HUES64 (cell line): Measurements from ENCODE around the gene GARNL3.

ENCODE experiments used
- H3K27ac ChIP-seq: 2 replicates; pipeline ENCODE4 v1.7.0; 2013; ENCODE audit warnings: low read depth, low read length, inconsistent platforms
- H3K27me3 ChIP-seq: 2 replicates; pipeline ENCODE4 v1.6.1; 2013; ENCODE audit warnings: mild to moderate bottlenecking, low read length; ENCODE audit not compliant: insufficient read depth
- H3K36me3 ChIP-seq: 2 replicates; pipeline ENCODE4 v1.6.1; 2013; ENCODE audit warnings: mild to moderate bottlenecking, low read length; ENCODE audit not compliant: insufficient read depth
- H3K4me1 ChIP-seq: 2 replicates; pipeline ENCODE4 v1.6.1; 2013; ENCODE audit warnings: mild to moderate bottlenecking, low read length, moderate library complexity; ENCODE audit not compliant: insufficient read depth
- H3K4me3 ChIP-seq: 2 replicates; pipeline ENCODE4 v1.5.1; 2013; ENCODE audit warnings: mild to moderate bottlenecking, low read length, moderate library complexity
- H3K9ac ChIP-seq: 2 replicates; pipeline ENCODE4 v1.6.1; 2013; ENCODE audit warnings: mild to moderate bottlenecking, low read depth, low read length
- H3K9me3 ChIP-seq: 2 replicates; pipeline ENCODE4 v1.6.1; 2013; ENCODE audit warnings: low read depth, low read length; ENCODE audit not compliant: insufficient read depth
- WGBS: fragments of 150-250, 120-280 bp; methylation state at CpG from one replicate; pipeline ENCODE4 v1.1.7; 2013; ENCODE audit warnings: missing lambda C conversion rate; 5-methylcytosine and 5-hydroxymethylcytosine counted together

The GARNL3 gene

DNA sequence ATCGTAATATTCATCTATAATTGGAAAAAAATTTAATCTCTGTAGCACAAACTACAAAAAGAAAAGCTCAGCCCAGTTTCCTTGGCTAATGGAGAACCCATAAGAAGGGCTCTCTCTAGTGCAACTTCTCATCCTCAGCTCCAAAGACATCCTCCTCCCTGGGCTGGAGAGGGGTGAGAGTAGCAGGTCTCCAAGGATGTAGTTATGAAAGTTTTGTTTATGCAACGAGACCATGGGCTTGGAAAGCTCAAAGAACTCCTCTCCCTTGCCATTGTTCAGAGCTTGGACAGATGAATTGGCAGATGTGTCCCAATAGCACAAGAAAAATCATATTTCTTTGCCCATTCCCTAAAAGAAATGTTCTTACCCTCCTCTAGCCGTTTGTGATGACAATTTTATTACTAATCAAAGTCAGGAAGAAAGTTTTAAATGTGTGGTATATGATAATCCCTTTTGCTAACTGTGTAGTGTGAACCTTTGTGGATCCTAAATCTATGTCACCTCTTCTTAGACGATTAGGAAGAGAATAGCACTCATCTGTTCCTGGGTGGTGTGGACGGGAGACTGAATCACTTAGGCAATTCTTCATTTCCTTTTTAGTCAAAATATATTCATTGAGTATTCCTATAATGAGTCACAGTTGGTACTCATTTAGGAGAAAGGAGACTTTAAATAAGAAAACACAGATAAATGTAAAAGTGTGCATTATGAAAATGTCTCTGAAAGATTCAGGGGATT is 52.2 kb downstream of the GARNL3 start:
- 90% methylated on average over 3 of the region's 5 CpGs for WGBS
- Histone ChIP-seq H3K4me1 (no peaks in the 10 kb centered on the region), H3K9ac (no peak overlapping the region), H3K4me3 (no peak overlapping the region), H3K9me3 (no peaks in the 10 kb centered on the region), H3K27me3 (no peaks in the 10 kb centered on the region), H3K36me3 (peaks cover 7% of the 10 kb centered on the region; the same call in 1 of the 2 replicates), H3K27ac (no peak overlapping the region)

DNA sequence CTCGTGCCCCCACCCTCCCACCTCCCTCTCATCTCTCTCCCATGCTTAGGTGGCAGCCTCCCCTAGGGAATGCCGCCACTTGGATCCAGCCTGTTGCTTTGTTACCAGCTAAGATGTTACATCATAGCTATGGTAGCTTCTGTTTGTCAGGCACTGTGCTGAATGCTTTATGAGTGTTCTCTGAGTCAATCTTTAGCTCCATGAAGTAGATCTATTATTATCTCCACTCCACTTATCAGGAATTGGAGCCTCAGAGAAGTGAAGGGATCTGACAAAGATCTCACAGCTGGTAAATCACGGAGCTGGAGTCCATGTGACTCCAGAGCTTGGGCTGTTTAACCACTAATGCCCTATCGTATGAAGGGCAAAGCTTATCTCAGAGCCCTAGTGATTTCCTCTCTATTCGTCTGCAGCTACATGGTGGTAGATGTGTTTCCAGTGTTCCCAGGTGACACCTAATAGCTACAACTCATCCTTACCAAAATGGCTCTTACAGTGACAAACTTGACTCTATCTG is 54.1 kb downstream of the GARNL3 start:
- Histone ChIP-seq H3K9me3 (no peaks in the 10 kb centered on the region), H3K27ac (no peak overlapping the region), H3K36me3 (peaks cover 7% of the 10 kb centered on the region; the same call in 1 of the 2 replicates), H3K4me1 (no peaks in the 10 kb centered on the region), H3K4me3 (no peak overlapping the region), H3K9ac (no peak overlapping the region), H3K27me3 (no peaks in the 10 kb centered on the region)
- 94% methylated on average over 5 of the region's 5 CpGs for WGBS

DNA sequence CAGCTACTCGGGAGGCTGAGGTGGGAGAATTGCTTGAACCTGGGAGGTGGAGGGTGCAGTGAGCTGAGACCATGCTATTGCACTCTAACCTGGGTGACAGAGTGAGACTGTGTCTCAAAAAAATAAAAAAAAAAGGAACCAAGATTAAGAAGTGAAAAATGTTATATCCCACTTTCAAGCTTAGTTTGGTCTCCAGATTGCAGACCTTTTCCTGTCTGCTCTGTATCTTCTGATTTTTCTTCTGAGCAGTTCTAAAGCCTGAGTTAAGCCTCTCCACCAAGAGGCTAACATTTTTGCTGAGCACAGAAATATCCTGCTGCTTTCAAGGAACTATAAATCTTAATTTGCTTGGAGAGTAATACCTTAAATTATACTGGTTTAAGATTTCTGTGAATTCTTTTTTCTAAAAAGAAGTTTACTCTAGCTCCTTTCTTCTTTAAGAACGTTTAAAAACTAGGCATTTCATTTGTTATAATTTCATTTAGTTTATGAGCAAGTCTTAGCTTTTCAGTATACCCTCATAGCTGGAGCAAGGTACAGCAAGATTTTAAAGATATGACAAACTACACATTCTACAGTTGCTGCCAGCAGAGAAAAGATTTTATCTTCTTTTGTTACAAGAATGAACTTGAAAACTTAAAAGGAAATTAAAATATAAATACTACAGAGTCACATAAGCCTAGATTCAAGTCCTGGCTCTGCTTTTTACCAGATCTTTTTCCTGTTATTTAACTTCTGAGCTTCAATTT is 55.0 kb downstream of the GARNL3 start:
- WGBS, result 92% methylated on average over 1 of the region's 2 CpGs
- H3K36me3 ChIP-seq, result peaks cover 7% of the 10 kb centered on the region; the same call in 1 of the 2 replicates
- H3K9me3 ChIP-seq, result no peaks in the 10 kb centered on the region
- H3K4me3 ChIP-seq, result no peak overlapping the region
- no peaks in the 10 kb centered on the region for H3K4me1 ChIP-seq
- no peaks in the 10 kb centered on the region for H3K27me3 ChIP-seq
- no peak overlapping the region for H3K9ac ChIP-seq
- H3K27ac ChIP-seq, result no peak overlapping the region

DNA sequence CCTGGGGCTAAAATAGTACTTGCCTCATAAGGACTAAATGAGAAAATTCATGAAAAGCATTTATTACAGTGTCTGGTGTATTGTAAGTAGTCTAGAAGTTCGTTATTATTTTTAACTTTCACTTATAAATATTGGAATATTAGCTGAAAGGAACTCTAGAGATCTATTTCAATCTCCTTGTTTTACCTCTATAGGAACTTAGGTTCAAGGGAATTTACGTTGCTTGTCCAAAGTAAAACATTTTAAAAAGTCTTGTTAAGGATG is 55.5 kb downstream of the GARNL3 start:
- Histone ChIP-seq H3K9me3 (no peaks in the 10 kb centered on the region), H3K27ac (no peak overlapping the region), H3K9ac (no peak overlapping the region), H3K4me3 (no peak overlapping the region), H3K27me3 (no peaks in the 10 kb centered on the region), H3K36me3 (peaks cover 7% of the 10 kb centered on the region; the same call in 1 of the 2 replicates), H3K4me1 (no peaks in the 10 kb centered on the region)
- WGBS, result no CpG with 5 or more reads among the region's 2 CpGs

DNA sequence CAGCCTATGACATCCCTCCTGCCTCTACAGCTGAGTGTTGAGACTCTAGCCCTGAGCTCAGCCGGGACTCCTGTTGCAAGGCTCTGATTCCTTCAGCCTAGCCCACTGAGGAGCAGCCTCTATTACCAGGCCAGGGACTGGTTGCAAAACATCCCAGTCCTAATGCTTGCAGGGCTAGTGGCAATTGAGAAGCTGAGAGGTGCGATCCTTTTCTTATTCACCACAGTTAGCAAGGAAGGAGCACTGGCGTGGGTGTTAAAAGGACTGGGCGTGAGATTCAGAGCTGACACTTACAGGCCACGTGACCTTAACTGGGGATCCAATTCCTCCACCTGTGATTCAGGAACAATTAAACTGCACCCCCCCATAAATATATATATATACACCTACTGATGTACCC is 58.8 kb downstream of the GARNL3 start:
- no peaks in the 10 kb centered on the region for H3K9me3 ChIP-seq
- WGBS, result 85% methylated on average over 5 of the region's 5 CpGs
- H3K9ac ChIP-seq, result no peak overlapping the region
- no peaks in the 10 kb centered on the region for H3K4me1 ChIP-seq
- H3K4me3 ChIP-seq, result no peak overlapping the region
- no peaks in the 10 kb centered on the region for H3K27me3 ChIP-seq
- H3K27ac ChIP-seq, result no peak overlapping the region
- peaks cover 4% of the 10 kb centered on the region; the same call in 1 of the 2 replicates for H3K36me3 ChIP-seq

DNA sequence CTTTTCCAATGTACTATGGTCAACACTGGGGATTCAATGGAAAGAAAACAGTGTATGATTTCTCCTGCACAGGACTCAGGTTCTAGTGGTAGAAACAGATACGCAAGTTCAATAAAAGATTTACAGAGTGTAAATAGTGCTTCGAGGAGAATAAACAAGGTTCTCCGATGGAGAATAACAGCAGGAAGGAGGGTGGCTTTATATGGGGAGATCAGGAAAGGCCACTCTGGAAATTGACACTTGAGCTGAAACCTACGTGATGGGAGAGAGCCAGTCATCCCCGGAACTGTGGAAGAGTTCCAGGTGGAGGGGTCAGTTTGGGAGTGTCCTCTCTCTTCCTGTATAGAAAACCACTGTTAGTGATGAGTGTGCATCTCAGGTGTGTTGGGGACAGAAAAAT is 65.9 kb downstream of the GARNL3 start:
- WGBS, result 91% methylated on average over 5 of the region's 5 CpGs
- H3K4me3 ChIP-seq, result no peak overlapping the region
- no peak overlapping the region for H3K9ac ChIP-seq
- no peaks in the 10 kb centered on the region for H3K9me3 ChIP-seq
- no peaks in the 10 kb centered on the region for H3K4me1 ChIP-seq
- no peaks in the 10 kb centered on the region for H3K27me3 ChIP-seq
- H3K27ac ChIP-seq, result no peak overlapping the region
- H3K36me3 ChIP-seq, result no peaks in the 10 kb centered on the region

DNA sequence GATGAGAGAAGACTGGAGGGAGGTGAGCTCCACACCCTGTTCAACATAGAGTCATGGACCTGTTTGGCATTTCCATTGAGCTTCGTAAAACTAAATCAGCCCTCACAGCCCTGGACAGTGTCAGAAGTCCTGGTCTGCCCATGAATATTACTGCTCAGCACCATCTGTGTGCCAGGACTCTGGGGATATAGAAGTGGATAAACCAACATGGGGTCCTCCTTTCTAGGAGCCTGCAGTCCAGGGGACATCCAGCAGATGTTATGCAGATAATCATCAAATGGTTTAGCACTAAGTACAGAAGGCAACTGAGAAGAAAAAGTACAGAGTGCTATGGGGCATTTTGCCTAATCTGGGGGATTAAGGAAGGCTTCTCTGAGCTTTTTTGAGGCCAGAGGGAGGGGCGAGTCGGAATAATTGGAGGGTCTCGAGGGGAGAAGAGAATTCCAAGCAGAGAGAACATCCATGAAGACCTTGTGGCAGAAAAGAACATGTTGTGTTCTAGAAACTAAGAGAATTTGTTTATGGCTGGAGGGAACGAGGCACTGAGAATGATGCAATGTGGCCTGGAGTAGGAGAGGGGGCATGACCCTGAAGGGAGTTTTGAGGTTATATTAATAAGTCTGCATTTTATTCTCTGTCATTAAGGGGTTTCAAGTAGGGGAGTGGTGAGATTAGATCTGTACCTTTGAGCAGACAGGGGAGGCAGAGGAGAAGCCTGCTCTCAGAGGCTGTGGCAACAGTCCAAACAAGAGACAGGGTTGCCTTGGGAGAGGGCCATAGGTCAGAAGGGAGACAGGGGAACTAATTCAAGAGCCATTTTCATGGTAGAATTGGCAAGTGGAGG is 68.9 kb downstream of the GARNL3 start:
- Histone ChIP-seq H3K9ac (no peak overlapping the region), H3K27ac (no peak overlapping the region), H3K36me3 (no peaks in the 10 kb centered on the region), H3K9me3 (no peaks in the 10 kb centered on the region), H3K4me3 (no peak overlapping the region), H3K4me1 (no peaks in the 10 kb centered on the region), H3K27me3 (no peaks in the 10 kb centered on the region)
- 92% methylated on average over 5 of the region's 5 CpGs for WGBS

DNA sequence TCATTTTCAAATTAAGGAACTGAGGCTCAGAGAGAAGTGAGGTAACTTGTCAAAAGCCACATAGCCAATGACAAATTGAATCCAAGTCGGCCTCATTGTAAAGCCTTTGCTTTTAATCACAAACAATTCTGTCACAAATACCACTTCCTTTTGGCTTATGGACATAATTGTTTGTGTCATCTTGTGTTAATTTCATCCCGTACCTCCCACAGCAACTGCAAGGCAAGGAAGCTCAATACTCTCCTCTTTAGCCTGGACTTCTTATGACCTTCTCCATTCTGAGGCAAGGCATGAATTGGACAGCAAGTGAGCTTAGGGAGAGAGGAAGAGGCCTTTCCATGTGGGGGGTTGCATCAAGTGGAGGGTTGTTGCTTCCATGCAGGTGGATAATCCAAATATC is 70.2 kb downstream of the GARNL3 start:
- no peak overlapping the region for H3K4me3 ChIP-seq
- no peak overlapping the region for H3K27ac ChIP-seq
- no peaks in the 10 kb centered on the region for H3K27me3 ChIP-seq
- 89% methylated on average over 1 of the region's 2 CpGs for WGBS
- no peak overlapping the region for H3K9ac ChIP-seq
- H3K4me1 ChIP-seq, result no peaks in the 10 kb centered on the region
- no peaks in the 10 kb centered on the region for H3K36me3 ChIP-seq
- H3K9me3 ChIP-seq, result no peaks in the 10 kb centered on the region

DNA sequence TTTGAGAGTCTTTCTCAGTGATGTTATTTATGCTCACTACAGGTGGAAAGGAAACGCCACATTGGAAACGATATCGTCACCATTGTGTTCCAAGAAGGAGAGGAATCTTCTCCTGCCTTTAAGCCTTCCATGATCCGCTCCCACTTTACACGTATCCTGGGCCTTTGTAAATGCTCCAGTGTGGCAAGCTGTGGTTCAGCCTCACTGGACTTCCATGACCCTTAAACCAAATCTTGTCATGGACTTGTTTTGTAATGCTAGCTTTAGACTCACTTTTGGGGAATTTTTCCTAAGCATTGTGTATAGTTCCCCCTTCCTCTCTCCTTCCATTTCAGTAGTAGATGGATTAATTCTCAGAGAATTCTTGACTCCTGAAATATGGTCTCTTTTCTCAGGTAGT is 71.5 kb downstream of the GARNL3 start:
- H3K27me3 ChIP-seq, result no peaks in the 10 kb centered on the region
- no peak overlapping the region for H3K27ac ChIP-seq
- no peaks in the 10 kb centered on the region for H3K9me3 ChIP-seq
- H3K4me1 ChIP-seq, result no peaks in the 10 kb centered on the region
- 94% methylated on average over 5 of the region's 5 CpGs for WGBS
- H3K36me3 ChIP-seq, result no peaks in the 10 kb centered on the region; the same call in 1 of the 2 replicates
- no peak overlapping the region for H3K4me3 ChIP-seq
- H3K9ac ChIP-seq, result no peak overlapping the region

DNA sequence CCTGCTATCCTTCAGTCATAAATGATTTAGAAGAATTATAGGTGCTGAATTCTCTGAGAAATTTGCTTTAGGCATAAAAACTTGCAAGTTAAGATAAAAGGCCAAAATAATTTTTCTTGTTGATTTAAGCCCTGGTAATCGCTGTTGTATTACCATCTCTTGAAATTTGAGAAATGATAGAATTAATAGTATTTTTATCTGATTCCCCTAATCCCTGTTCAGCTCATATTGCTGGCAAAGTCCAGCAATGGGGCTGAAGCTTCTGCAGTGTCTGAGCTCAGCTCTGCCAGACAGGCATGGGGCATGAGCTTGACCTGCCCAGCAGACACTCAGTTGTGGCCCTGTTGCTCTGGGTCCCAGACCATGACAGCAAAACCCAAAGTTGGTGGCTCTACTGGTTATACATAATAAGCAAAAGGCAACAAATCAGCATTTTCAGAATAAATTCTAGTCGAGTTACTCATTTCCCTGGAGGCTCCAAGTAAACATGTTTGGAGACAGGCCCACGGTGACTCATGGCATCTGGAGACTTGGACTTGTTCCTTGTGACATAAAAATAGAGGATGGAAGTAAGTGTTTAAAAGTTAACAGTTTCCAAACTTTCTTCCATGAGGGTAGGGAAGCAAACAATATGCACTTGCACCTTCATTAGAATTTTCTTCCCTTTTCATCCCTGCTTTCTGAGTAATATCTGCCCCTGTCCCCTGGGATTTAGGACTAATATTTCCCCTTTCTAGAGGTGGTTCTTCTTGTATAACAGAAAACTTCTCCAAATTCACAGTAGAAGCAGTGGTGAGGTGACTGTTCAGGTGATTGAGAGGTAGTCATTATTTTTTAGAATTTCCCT is 72.2 kb downstream of the GARNL3 start:
- H3K27ac ChIP-seq, result no peak overlapping the region
- no peaks in the 10 kb centered on the region; the same call in 1 of the 2 replicates for H3K36me3 ChIP-seq
- WGBS, result 89% methylated on average over 3 of the region's 3 CpGs
- no peaks in the 10 kb centered on the region for H3K4me1 ChIP-seq
- no peaks in the 10 kb centered on the region for H3K9me3 ChIP-seq
- H3K27me3 ChIP-seq, result no peaks in the 10 kb centered on the region
- H3K9ac ChIP-seq, result no peak overlapping the region
- H3K4me3 ChIP-seq, result no peak overlapping the region
